Small intestine (tissue), 4 donors: ENCODE measurements around the gene AMY1C. TPM values are rescaled to one million over a fixed set of nuclear protein-coding genes. Genes with fewer than 3 reads are reported as not detected.

Experiments used
- polyA plus RNA-seq, 4 donors: library from polyadenylated mRNA; stranded (reverse) in 3 of 4; unstranded in 1 of 4; fragments of 200-250 nt in 3 of 4; fragments of 120-200 nt in 1 of 4; gene quantifications; one replicate each; pipeline versions ENCODE4 v1.2.1 to v1.2.3, GENCODE V29; 2013
- donor health status: healthy with polysubstance abuse.
- donor health status: Bipolar disorder and iron deficiency.
- donor health status: healthy.

Gene AMY1C
- polyA plus RNA-seq, 4 donors, result not detected

Other genes with a start within 250 kb of the AMY1C start
- 10 to 100 TPM in 1 of 4 donors, 1 to 10 TPM in 3; 3.1 to 44.8 (median 7.4) TPM for gene RNPC3, start 224.2 kb upstream of the AMY1C start, polyA plus RNA-seq
- gene AMY2B, start 178.3 kb upstream of the AMY1C start, polyA plus RNA-seq, result 10 to 100 TPM in 3 of 4 donors, 1 to 10 TPM in 1; 5.7 to 33.3 (median 24.0) TPM
- 1 to 10 TPM in 2 of 4 donors, not detected in 2; 1.6 to 2.7 TPM for gene AMY2A, start 132.5 kb upstream of the AMY1C start, polyA plus RNA-seq
- gene AMY1A, start 94.1 kb upstream of the AMY1C start, polyA plus RNA-seq, result not detected
- gene AMY1B, start 53.7 kb upstream of the AMY1C start, polyA plus RNA-seq, result not detected